ENCODE data around the gene SCN3A.
A peak's percentile ranks its signal among the peaks of the same experiment; 100 is the strongest.

The SCN3A gene

DNA sequence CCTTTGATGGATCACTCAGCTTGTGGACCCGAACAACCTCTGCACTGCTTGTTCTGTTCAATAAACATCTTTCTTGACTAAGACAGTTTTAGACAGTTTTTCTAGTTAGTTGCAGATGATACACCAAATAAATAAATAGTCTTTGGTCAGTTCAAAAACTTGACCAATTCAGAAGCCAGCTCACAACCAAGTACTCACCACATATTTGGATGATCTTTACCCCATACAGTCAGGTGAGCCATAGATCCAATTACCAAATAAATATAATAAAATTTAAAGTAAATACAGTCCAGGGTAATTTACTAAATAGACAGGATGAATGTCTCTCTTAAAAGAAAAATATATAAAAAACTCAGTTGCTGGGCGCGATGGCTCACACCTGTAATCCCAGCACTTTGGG lies 18.2 kb downstream of the SCN3A start:
- no peak for DNase-seq

DNA sequence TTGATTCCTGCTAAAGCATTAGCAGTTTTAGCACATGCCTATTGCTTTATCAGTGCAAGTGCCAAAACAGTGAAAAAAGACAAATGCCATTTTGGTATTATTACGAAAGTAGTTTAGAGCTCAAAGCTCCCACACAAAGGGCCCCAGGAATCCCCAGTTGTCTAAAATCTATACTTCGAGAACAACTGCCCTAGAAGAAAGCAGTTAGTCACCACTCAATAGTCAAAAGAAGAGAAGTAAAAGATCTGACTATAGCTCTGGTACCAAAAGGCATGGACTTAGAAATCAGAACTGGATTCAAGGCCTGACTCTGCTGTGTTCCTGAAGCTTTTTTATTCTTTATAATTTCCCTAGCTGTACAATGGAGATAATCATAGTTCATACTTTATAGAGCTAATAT lies 21.8 kb downstream of the SCN3A start:
- no peak for DNase-seq

- no peak for DNase-seq
These were observed 27.1 kb downstream of the SCN3A start for GRCh38 chr2:165176780-165177179.

- DNase-seq = no peak
These were observed 30.6 kb downstream of the SCN3A start for GRCh38 chr2:165173215-165173614.

GRCh38 chr2:165164201-165164600 lies 39.6 kb downstream of the SCN3A start:
- DNase-seq = no peak

GRCh38 chr2:165163761-165164160 lies 40.1 kb downstream of the SCN3A start:
- no peak for DNase-seq

- DNase-seq = no peak
These were observed 41.4 kb downstream of the SCN3A start for GRCh38 chr2:165162466-165162865.

- DNase-seq = no peak
These were observed 42.3 kb downstream of the SCN3A start for GRCh38 chr2:165161510-165161909.

DNA sequence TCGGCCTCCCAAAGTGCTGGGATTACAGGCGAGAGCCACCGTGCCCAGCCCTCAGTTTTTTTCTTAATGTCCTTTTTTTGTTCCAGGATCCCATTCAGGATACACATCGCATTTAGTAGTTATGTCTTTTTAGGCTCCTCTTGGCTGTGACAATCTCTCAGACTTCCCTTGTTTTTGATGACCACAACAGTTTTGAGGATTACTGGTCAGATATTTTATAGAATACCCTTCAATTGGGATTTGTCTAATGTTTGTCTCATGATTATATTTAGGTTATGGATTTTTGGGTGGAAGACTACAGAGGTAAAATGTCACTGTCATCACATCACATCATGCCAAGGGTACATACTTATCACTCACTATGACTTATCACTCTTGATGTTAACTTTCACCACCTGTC lies 46.7 kb downstream of the SCN3A start:
- DNase-seq = no peak

- no peak for DNase-seq
These were observed 48.7 kb downstream of the SCN3A start for GRCh38 chr2:165155152-165155551.

- DNase-seq = no peak
These were observed 54.4 kb downstream of the SCN3A start for GRCh38 chr2:165149439-165149838.

GRCh38 chr2:165147186-165148045 lies 56.4 kb downstream of the SCN3A start:
- no peak for DNase-seq

DNA sequence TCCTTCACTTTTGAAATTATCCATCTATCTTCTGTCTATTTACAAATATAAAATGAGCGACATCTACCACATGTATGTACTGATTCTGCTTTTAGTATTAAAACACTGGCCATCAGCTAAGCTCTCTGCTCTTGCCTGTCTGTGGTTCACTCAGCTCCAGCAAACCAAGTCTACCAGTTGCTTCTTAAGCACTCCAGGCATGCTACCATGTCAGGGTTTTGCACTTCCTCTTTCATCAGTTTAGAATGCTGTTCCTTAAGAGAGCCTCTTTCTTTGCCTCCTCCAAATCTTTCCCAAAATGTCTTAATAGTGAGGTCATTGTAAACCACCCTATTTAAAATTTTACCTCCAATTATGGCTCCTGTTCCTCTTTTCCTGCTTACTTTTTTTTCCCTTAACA lies 59.5 kb downstream of the SCN3A start:
- no peak for DNase-seq

GRCh38 chr2:165141601-165142354 lies 62.1 kb downstream of the SCN3A start:
- DNase-seq = no peak

DNA sequence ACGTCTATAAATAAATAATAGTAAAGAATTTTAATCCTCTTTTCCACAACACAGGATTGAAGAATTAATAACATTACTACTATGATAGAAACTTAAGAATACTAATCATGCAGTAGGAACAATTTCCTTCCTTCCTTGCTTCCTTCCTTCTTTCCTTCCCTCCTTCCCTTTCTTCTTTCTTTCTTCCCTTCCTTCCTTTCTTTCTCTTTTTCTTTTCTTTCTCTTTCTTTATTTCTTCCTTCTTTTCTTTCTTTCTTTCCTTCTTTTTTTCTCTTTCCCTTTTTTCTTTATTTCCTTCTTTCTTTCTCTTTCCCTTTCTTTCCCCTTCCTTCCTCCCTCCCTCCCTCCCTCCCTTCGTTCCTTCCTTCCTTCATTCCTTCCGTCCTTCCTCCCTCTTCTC lies 77.6 kb downstream of the SCN3A start:
- DNase-seq = no peak

DNA sequence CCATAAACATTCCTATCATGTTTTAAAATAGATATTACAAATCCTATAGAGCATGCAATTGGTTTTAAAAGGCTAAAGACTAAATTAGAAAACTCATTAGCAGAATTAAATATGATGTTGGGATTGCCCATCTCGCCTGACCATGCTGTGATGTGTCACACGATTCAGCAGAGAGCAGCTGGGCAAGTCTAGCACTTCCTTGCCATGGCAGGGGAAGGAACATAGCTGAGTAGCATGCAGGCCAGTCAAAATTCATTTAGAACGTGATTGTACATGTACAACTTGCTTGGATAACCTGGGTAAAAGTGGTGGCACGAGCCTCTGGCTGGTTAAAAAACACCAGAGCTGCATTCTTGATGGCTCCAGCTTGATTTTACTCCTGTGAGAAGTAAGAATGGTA lies 81.3 kb downstream of the SCN3A start:
- no peak for DNase-seq

GRCh38 chr2:165120740-165121467 lies 82.9 kb downstream of the SCN3A start:
- DNase-seq = no peak

- DNase-seq = no peak
These were observed 88.6 kb downstream of the SCN3A start for GRCh38 chr2:165115258-165115657.

DNA sequence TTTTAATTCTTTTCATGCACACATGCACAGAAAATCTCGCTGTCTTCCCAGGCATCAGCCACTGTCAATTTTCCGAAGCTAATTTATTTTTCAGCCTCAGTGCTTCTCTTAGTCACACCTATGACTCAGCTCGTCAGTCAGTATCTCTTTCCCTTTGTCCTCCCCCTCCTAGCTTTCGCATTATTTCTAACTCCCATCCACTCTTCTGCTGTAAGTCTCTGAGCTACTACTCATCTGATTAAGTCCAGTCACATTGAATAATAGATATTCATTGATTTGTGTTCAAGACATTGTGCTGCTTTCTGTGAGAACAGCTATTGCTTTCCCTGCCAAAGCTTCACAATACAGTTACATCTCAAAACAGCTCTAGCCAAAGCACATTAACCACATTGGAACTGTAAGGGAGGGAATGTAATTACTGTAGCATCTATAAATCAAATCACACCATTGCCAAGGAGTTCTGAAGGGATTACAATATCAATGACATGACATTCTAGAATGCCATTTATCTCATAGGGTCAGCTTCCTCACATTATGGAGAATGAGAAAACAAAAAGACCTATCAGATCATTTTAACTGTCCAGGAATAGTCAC lies 89.4 kb downstream of the SCN3A start:
- peak; percentile 10 for DNase-seq

DNA sequence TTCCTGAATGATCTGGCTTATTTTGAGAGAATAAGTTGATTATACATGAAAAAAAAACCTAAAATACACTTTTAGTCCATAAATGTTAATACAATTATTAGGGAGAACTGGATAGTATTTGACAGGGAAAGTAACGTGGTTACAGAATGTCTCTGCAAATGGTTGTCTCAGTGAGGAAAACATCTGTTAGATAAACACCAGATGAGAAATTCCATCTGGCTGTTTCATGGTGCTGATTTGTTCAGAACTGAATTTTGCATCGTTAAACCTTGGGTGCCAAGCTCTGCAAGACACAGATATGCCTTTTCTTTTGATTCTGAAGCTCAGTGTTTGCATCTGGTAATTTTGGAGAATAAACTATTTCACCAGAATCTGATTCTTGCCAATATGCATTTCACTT lies 90.4 kb downstream of the SCN3A start:
- DNase-seq = no peak

DNA sequence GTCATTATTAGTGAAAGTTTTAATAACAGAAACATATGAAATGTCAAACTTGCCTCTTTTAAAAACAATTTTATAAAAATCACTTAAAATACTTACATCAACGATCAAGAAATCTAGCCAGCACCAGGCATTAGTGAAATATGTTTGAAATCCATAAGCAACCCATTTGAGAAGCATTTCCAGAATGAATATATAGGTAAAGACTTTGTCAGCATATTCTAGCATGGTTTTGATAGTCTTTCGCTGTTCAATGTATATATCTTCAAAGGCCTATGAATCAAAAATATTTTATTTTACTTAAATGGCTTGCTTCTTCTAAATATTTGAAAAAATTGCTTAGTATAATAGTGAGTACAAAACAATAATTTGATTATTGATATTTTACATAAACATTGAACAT lies 91.1 kb downstream of the SCN3A start:
- no peak for DNase-seq

DNA sequence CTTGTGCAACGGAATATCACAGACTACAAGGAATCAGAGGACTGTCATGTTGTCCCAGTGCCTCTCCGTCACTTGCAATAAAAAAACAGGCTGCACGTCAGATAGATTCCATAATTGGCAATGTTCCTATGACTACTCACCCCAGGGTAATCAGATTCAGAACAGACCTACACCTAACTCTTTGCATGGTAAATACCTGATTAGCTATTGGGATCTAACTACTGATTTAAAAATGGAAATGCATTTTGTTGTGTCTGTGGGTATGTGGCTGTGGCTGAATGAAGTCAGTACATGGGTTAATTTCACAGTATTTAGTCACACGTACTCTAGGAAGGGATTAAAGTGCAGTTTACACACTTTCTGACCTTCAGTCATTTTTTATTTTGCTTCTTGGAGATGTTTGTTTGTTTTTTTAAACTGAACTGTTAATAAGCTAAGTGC lies 91.7 kb downstream of the SCN3A start:
- DNase-seq = no peak

GRCh38 chr2:165110394-165110793 lies 93.5 kb downstream of the SCN3A start:
- no peak for DNase-seq

All from amniotic stem cell (primary cell).